K562 (cell line): ENCODE measurements around the gene CYSLTR1. TPM values are rescaled to one million over a fixed set of nuclear protein-coding genes. Genes with fewer than 3 reads are reported as not detected.
"Not testable (repeated sequence)": the region's sequence is repeated elsewhere in the genome, so short reads cannot be mapped to it uniquely, and the experiment has no call there.

ENCODE experiments used
- ATAC-seq: fragments of 200-7000 bp; cut with Tn5 transposase; 3 replicates; pipeline ENCODE4 v1.9.1; 2020; ENCODE audit warnings: moderate library complexity
- BruUV-seq: library from RNA; stranded (reverse); fragments of 400-500 nt; replicated peaks from 2 replicates; lab custom pipeline; 2021; lab: Mats Ljungman, UMichigan
- CTCF ChIA-PET: fragments of 300-600 bp; formaldehyde crosslinking; extraction: SDS; loops from one replicate; lab custom pipeline; 2021; ENCODE audit warnings: low intra/inter-chr PET ratio; lab: Yijun Ruan, JAX
- POLR2A ChIA-PET: fragments of 300-600, 350-650 bp; sonication (Branson Sonifier 250); formaldehyde crosslinking; extraction: SDS; loops from one replicate; lab custom pipeline; 2021; ENCODE audit warnings: antibody characterized with exemption, inconsistent platforms; lab: Yijun Ruan, JAX
- DNase-seq, 4 experiments: peaks; one replicate each; pipeline versions ENCODE4 v3.0.0 to v3.0.0-alpha.2; 2011 to 2018; ENCODE audit warnings: low spot score in 3 of 4, mixed read lengths in 3 of 4; ENCODE audit errors: extremely low read depth in 1 of 4
- FAIRE-seq: peaks from 2 replicates; lab custom pipeline; 2011; peaks lifted over from hg19 to GRCh38; lab: Jason Lieb, UNC
- H2AFZ ChIP-seq: 2 replicates; pipeline ENCODE4 v1.6.0; 2011; ENCODE audit warnings: low read depth, low read length, control low read depth, inconsistent platforms
- H3K27ac ChIP-seq: fragments of 200-600 bp; 3 replicates; pipeline ENCODE4 v1.8.0; 2011; ENCODE audit warnings: low read depth, mild to moderate bottlenecking, control low read depth, inconsistent platforms, low read length, moderate library complexity, mixed read lengths; ENCODE audit errors: extremely low read depth
- H3K27me3 ChIP-seq, 2 experiments: fragments of 300-600 bp in 1 of 2; 2 replicates in 1 of 2; 3 replicates in 1 of 2; pipeline versions ENCODE4 v1.6.0 to v1.8.0; 2011; ENCODE audit warnings: inconsistent platforms in 2 of 2, low read length in 2 of 2, mild to moderate bottlenecking in 1 of 2, mixed read lengths in 1 of 2, moderate library complexity in 1 of 2; ENCODE audit not compliant: control insufficient read depth in 2 of 2, insufficient read depth in 2 of 2
- H3K36me3 ChIP-seq: fragments of 300-600 bp; 3 replicates; pipeline ENCODE4 v1.8.0; 2011; ENCODE audit warnings: mild to moderate bottlenecking, low read length, inconsistent platforms; ENCODE audit not compliant: control insufficient read depth, insufficient read depth
- H3K4me1 ChIP-seq, 2 experiments: fragments of 200-600 bp in 1 of 2; replicated peaks in 1 of 2; 2 replicates in 1 of 2; 3 replicates in 1 of 2; pipeline versions ENCODE4 v1.5.1 to v1.8.0; 2011; ENCODE audit warnings: inconsistent platforms in 2 of 2, low read length in 2 of 2, mild to moderate bottlenecking in 1 of 2, mixed read lengths in 1 of 2, moderate library complexity in 1 of 2; ENCODE audit not compliant: control insufficient read depth in 2 of 2, insufficient read depth in 2 of 2
- H3K4me2 ChIP-seq: 2 replicates; pipeline ENCODE4 v1.6.1; 2011; ENCODE audit warnings: low read length, control low read depth, inconsistent platforms, mixed read lengths; ENCODE audit not compliant: insufficient read depth
- H3K4me3 ChIP-seq: fragments of 200-600 bp; sonication (generic), shearing (Covaris generic); 2 replicates; pipeline ENCODE4 v1.5.1; 2016; ENCODE audit warnings: control low read depth, inconsistent platforms
- H3K79me2 ChIP-seq: fragments of 200-600 bp; 3 replicates; pipeline ENCODE4 v1.8.0; 2011; ENCODE audit warnings: low read length, inconsistent platforms; ENCODE audit not compliant: control insufficient read depth, insufficient read depth
- H3K9ac ChIP-seq, 2 experiments: 2 replicates each; pipeline versions ENCODE4 v1.6.0 to v1.6.1; 2011; ENCODE audit warnings: low read depth in 2 of 2, low read length in 2 of 2, control low read depth in 1 of 2, inconsistent platforms in 1 of 2, mild to moderate bottlenecking in 1 of 2, mixed read lengths in 1 of 2; ENCODE audit not compliant: insufficient read depth in 1 of 2
- H3K9me1 ChIP-seq: one replicate; pipeline ENCODE4 v1.6.0; 2011; ENCODE audit warnings: inconsistent platforms, mild to moderate bottlenecking, low read length, moderate library complexity; ENCODE audit not compliant: control insufficient read depth, insufficient read depth
- H3K9me3 ChIP-seq: replicated peaks from 2 replicates; pipeline ENCODE4 v1.5.1; 2011; ENCODE audit warnings: low read depth, low read length, inconsistent platforms; ENCODE audit not compliant: control insufficient read depth, insufficient read depth
- H4K20me1 ChIP-seq: replicated peaks from 2 replicates; pipeline ENCODE4 v1.6.1; 2011; ENCODE audit warnings: low read length, inconsistent platforms, mixed read lengths; ENCODE audit not compliant: control insufficient read depth, insufficient read depth
- CBFA2T2 ChIP-seq: fragments of 450-650 bp; conservative IDR thresholded peaks from 2 replicates; pipeline ENCODE4 v1.6.1; 2017; ENCODE audit warnings: mild to moderate bottlenecking
- COPS2 ChIP-seq: fragments of 450-650 bp; conservative IDR thresholded peaks from 2 replicates; pipeline ENCODE4 v1.6.1; 2016; ENCODE audit warnings: mild to moderate bottlenecking, moderate library complexity
- E2F3 ChIP-seq: fragments of 250-450 bp; sonication (Bioruptor Pico); IDR thresholded peaks from 2 replicates; pipeline ENCODE4 v1.4.0; 2020; ENCODE audit warnings: mild to moderate bottlenecking
- GABPB1 ChIP-seq: sonication (generic); formaldehyde crosslinking; IDR thresholded peaks from 2 replicates; pipeline ENCODE4 v1.8.0; 2022; ENCODE audit warnings: mild to moderate bottlenecking, missing genetic modification reagents
- KLF10 ChIP-seq: fragments of 250-450 bp; sonication (Bioruptor Pico); IDR thresholded peaks from 2 replicates; pipeline ENCODE4 v1.6.1; 2021; ENCODE audit warnings: matching md5 sums
- MITF ChIP-seq: IDR thresholded peaks from 2 replicates; pipeline ENCODE4 v1.6.1; 2014; ENCODE audit warnings: antibody characterized with exemption
- NFATC3 ChIP-seq: fragments of 450-650 bp; IDR thresholded peaks from 2 replicates; pipeline ENCODE4 v1.6.1; 2017; ENCODE audit warnings: mild to moderate bottlenecking
- NFE2 ChIP-seq: IDR thresholded peaks from 2 replicates; pipeline ENCODE4 v1.6.1; 2014; ENCODE audit warnings: antibody characterized with exemption, low read depth
- NRF1 ChIP-seq, 2 experiments: fragments of 450-650 bp; IDR thresholded peaks in 1 of 2; conservative IDR thresholded peaks in 1 of 2; 2 replicates each; pipeline ENCODE4 v1.6.1; 2014; ENCODE audit warnings: mild to moderate bottlenecking in 2 of 2
- RAD21 ChIP-seq, 2 experiments: fragments of 250-450 bp in 1 of 2; fragments of 450-650 bp in 1 of 2; sonication (Bioruptor Pico) in 1 of 2; formaldehyde crosslinking in 1 of 2; IDR thresholded peaks in 1 of 2; conservative IDR thresholded peaks in 1 of 2; 2 replicates each; pipeline versions ENCODE4 v1.4.0 to v1.8.0; 2020 to 2022; ENCODE audit warnings: mild to moderate bottlenecking in 2 of 2, moderate library complexity in 1 of 2
- ZNF282 ChIP-seq: sonication (generic); formaldehyde crosslinking; IDR thresholded peaks from 2 replicates; pipeline ENCODE4 v1.8.1; 2023; ENCODE audit warnings: missing genetic modification reagents
- ZNF57 ChIP-seq: fragments of 450-650 bp; formaldehyde crosslinking; IDR thresholded peaks from 2 replicates; pipeline ENCODE4 v1.4.0; 2020; ENCODE audit warnings: mild to moderate bottlenecking, moderate library complexity
- WGBS: fragments of 100-300 bp; shearing (Covaris generic); methylation state at CpG from one replicate; pipeline ENCODE4 v1.1.6; 2016; ENCODE audit warnings: low coverage, mixed read lengths; ENCODE audit not compliant: insufficient coverage; ENCODE audit errors: missing lambda C conversion rate; 5-methylcytosine and 5-hydroxymethylcytosine counted together
- in situ Hi-C: fragments of 300-500 bp; cut with MboI; formaldehyde crosslinking; loops from 4 replicates; pipeline ENCODE4 v1.15.0; 2018; ENCODE audit warnings: inconsistent platforms, mixed read lengths
- intact Hi-C: fragments of 100-400 bp; cut with micrococcal nuclease; formaldehyde crosslinking; loops from 2 replicates; pipeline ENCODE4 v1.14.2; 2022
- polyA plus RNA-seq, 8 experiments: library from polyadenylated mRNA; depleted of rRNA in 4 of 8; stranded (reverse) in 5 of 8; unstranded in 3 of 8; fragments of >200 nt; fragmentation: Nextera tagmentation in 2 of 8; fragmentation: Illumina TruSeq in 1 of 8; extraction: Ambion mirVana in 2 of 8; extraction: Trizol in 1 of 8; gene quantifications; 2 replicates each; pipeline versions ENCODE4 v1.2.1 to v1.2.3, GENCODE V29; 2011 to 2014; ENCODE audit warnings: inconsistent platforms in 1 of 8, missing spikeins in 1 of 8
- total RNA-seq, 7 experiments: library from RNA; depleted of rRNA in 6 of 7; stranded (reverse); fragments of >200 nt in 6 of 7; fragmentation: Illumina TruSeq in 2 of 7; extraction: Trizol in 2 of 7; gene quantifications; 2 replicates each; pipeline versions ENCODE4 v1.2.1 to v1.2.3, GENCODE V29; 2011 to 2021; ENCODE audit warnings: low replicate concordance in 1 of 7
- TF ChIP-seq, protein P1 (sequence below): IDR thresholded peaks from 3 replicates; pipeline ENCODE4 v1.6.1; 2011; ENCODE audit warnings: borderline replicate concordance, mild to moderate bottlenecking, moderate library complexity; ENCODE audit not compliant: insufficient read length; ENCODE audit errors: extremely low read depth

CYSLTR1 gene
- total and polyA plus RNA-seq, 9 of the 15 experiments (the other 6 are each of a cell fraction or from before 2014, with no cell fraction given) = 0.04 to 0.07 TPM; not detected in 7

GRCh38 chrX:78300933-78301332, 26.5 kb downstream of the CYSLTR1 start:
- BruUV-seq, H3K9me3 ChIP-seq, H3K36me3 ChIP-seq, H3K4me1 ChIP-seq, FAIRE-seq, in situ Hi-C loops, H3K27ac ChIP-seq, H3K27me3 ChIP-seq, CTCF ChIA-PET, H3K79me2 ChIP-seq, DNase-seq, H3K4me2 ChIP-seq, intact Hi-C loops, H3K4me3 ChIP-seq, H3K9me1 ChIP-seq, ATAC-seq, POLR2A ChIA-PET, H4K20me1 ChIP-seq, H3K9ac ChIP-seq, H2AFZ ChIP-seq: not testable (repeated sequence)
- WGBS = 0% methylated on average over 1 of the region's 1 CpG

DNA sequence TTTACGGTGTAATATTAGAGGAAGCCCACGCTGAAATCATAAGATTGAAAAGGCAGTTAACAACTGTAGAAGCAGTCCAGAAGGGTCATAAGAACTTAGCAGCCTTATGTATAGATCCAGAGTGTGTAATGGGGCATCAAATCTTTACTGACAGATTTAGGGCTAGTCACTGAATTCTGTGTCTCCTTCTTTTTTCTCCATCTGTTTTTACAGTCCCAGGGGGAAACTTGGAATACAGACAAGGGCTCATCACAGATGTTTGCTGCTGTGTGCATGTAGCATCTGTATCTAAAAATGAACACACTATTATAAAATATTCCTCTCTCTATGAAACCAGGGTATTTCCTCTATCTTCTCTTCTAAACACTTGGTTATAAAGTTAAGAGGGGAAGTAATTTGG, 43.9 kb downstream of the CYSLTR1 start:
- Histone ChIP-seq H3K27me3 (no peaks in the 10 kb centered on the region), H2AFZ (no peak overlapping the region), H3K4me2 (no peak overlapping the region), H4K20me1 (no peaks in the 10 kb centered on the region), H3K4me1 (no peaks in the 10 kb centered on the region), H3K27ac (no peak overlapping the region), H3K79me2 (no peaks in the 10 kb centered on the region), H3K9me3 (no peaks in the 10 kb centered on the region), H3K36me3 (no peaks in the 10 kb centered on the region), H3K9ac (no peak overlapping the region), H3K4me3 (no peak overlapping the region), H3K9me1 (no peaks in the 10 kb centered on the region)
- DNase-seq (no peak), ATAC-seq (no peak), FAIRE-seq (no peak)
- 5% methylated on average over 2 of the region's 2 CpGs for WGBS
- no TSS peak for BruUV-seq
- ChIA-PET CTCF (no interaction called here), POLR2A (no interaction called here)
- in situ Hi-C loops = no loop called here
- intact Hi-C loops = no loop called here
- TF ChIP-seq NFE2 (no peak), GABPB1 (CRISPR knock-in tag) (no peak), NFATC3 (no peak), RAD21 (CRISPR knock-in tag; conservative IDR thresholded peaks at IDR 0.05 in 1 of 2, IDR thresholded peaks at IDR 0.05 in 1 of 2) (no peak), CBFA2T2 (no peak), COPS2 (no peak), ZNF282 (CRISPR knock-in tag) (no peak), ZNF57 (no peak), KLF10 (CRISPR knock-in tag) (no peak), MITF (no peak), NRF1 (conservative IDR thresholded peaks at IDR 0.05 in 1 of 2, IDR thresholded peaks at IDR 0.05 in 1 of 2) (no peak), E2F3 (CRISPR knock-in tag) (no peak)
- TF ChIP-seq, protein P1, sequence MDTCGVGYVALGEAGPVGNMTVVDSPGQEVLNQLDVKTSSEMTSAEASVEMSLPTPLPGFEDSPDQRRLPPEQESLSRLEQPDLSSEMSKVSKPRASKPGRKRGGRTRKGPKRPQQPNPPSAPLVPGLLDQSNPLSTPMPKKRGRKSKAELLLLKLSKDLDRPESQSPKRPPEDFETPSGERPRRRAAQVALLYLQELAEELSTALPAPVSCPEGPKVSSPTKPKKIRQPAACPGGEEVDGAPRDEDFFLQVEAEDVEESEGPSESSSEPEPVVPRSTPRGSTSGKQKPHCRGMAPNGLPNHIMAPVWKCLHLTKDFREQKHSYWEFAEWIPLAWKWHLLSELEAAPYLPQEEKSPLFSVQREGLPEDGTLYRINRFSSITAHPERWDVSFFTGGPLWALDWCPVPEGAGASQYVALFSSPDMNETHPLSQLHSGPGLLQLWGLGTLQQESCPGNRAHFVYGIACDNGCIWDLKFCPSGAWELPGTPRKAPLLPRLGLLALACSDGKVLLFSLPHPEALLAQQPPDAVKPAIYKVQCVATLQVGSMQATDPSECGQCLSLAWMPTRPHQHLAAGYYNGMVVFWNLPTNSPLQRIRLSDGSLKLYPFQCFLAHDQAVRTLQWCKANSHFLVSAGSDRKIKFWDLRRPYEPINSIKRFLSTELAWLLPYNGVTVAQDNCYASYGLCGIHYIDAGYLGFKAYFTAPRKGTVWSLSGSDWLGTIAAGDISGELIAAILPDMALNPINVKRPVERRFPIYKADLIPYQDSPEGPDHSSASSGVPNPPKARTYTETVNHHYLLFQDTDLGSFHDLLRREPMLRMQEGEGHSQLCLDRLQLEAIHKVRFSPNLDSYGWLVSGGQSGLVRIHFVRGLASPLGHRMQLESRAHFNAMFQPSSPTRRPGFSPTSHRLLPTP = no peak
